HCT116 (cell line): ENCODE data around the gene CMIP. TPM values are rescaled to one million over a fixed set of nuclear protein-coding genes. Genes with fewer than 3 reads are reported as not detected.

Source experiments
- ATAC-seq: fragments of 200-7000 bp; cut with Tn5 transposase; 2 replicates; pipeline ENCODE4 v1.9.1; 2020; ENCODE audit warnings: mild to moderate bottlenecking, moderate library complexity
- BruUV-seq: library from RNA; stranded (reverse); fragments of 400-500 nt; replicated peaks from 2 replicates; lab custom pipeline; 2021; lab: Mats Ljungman, UMichigan
- CTCF ChIA-PET: fragments of 300-600 bp; sonication (Branson Sonifier 250); formaldehyde crosslinking; loops from one replicate; lab custom pipeline; 2021; ENCODE audit warnings: antibody characterized with exemption; lab: Charles Lee
- POLR2A ChIA-PET: fragments of 300-600, 350-600 bp; sonication (Branson Sonifier 250); formaldehyde crosslinking; loops from one replicate; lab custom pipeline; 2021; ENCODE audit warnings: antibody characterized with exemption; lab: Charles Lee
- RAD21 ChIA-PET, 2 experiments: fragments of 300-600 bp; sonication (Branson Sonifier 250); formaldehyde crosslinking; loops; one replicate each; lab custom pipeline; 2023; ENCODE audit warnings: low total read pairs in 2 of 2; ENCODE audit not compliant: uncharacterized antibody in 2 of 2, unreplicated experiment in 2 of 2, low non-redundant PET in 1 of 2; lab: Charles Lee
- DNase-seq: peaks from one replicate; pipeline ENCODE4 v3.0.0-alpha.2; 2010; ENCODE audit warnings: low read depth, low spot score
- H2AFZ ChIP-seq: fragments of 200-600 bp; shearing (Covaris generic), sonication (generic); 2 replicates; pipeline ENCODE4 v1.6.1; 2017; ENCODE audit warnings: low read depth, mixed run types, mixed read lengths, antibody characterized with exemption, low read length; ENCODE audit not compliant: poor library complexity, severe bottlenecking
- H3K27ac ChIP-seq: 2 replicates; pipeline ENCODE4 v1.5.1; 2012; ENCODE audit warnings: low read depth, low read length
- H3K27me3 ChIP-seq: fragments of 200-600 bp; sonication (generic); 2 replicates; pipeline ENCODE4 v1.6.1; 2016; ENCODE audit warnings: mixed run types, low read length, mixed read lengths; ENCODE audit not compliant: insufficient read depth
- H3K36me3 ChIP-seq, 2 experiments: fragments of 200-500 bp in 1 of 2; fragments of 200-600 bp in 1 of 2; sonication (Bioruptor generic) in 1 of 2; sonication (generic) in 1 of 2; 2 replicates each; pipeline versions ENCODE4 v1.5.1 to v1.6.1; 2014 to 2016; ENCODE audit warnings: low read length in 2 of 2, inconsistent platforms in 1 of 2, mixed read lengths in 1 of 2, mixed run types in 1 of 2; ENCODE audit not compliant: insufficient read depth in 2 of 2, control insufficient read depth in 1 of 2
- H3K4me1 ChIP-seq, 2 experiments: fragments of 200-600 bp in 1 of 2; sonication (generic) in 1 of 2; 2 replicates each; pipeline versions ENCODE4 v1.5.1 to v1.6.1; 2012 to 2017; ENCODE audit warnings: low read length in 2 of 2, inconsistent platforms in 1 of 2, mild to moderate bottlenecking in 1 of 2, mixed read lengths in 1 of 2, mixed run types in 1 of 2, moderate library complexity in 1 of 2; ENCODE audit not compliant: insufficient read depth in 2 of 2, control insufficient read depth in 1 of 2
- H3K4me2 ChIP-seq: fragments of 200-600 bp; sonication (generic); 2 replicates; pipeline ENCODE4 v1.6.1; 2017; ENCODE audit warnings: mixed run types, low read length, mixed read lengths
- H3K4me3 ChIP-seq, 2 experiments: fragments of 200-600 bp in 1 of 2; sonication (generic) in 1 of 2; replicated peaks in 1 of 2; 2 replicates each; pipeline ENCODE4 v1.5.1; 2011 to 2016; ENCODE audit warnings: low read length in 2 of 2, control low read depth in 1 of 2, low read depth in 1 of 2, mild to moderate bottlenecking in 1 of 2, mixed read lengths in 1 of 2, mixed run types in 1 of 2
- H3K79me2 ChIP-seq: fragments of 200-600 bp; sonication (generic); 2 replicates; pipeline ENCODE4 v1.6.1; 2017; ENCODE audit warnings: mild to moderate bottlenecking, mixed run types, low read length, moderate library complexity, mixed read lengths; ENCODE audit not compliant: insufficient read depth
- H3K9ac ChIP-seq: fragments of 200-600 bp; sonication (generic); 2 replicates; pipeline ENCODE4 v1.6.1; 2016; ENCODE audit warnings: low read length, mixed read lengths
- H3K9me2 ChIP-seq: fragments of 200-600 bp; sonication (generic), shearing (Covaris generic); 2 replicates; pipeline ENCODE4 v1.6.1; 2017; ENCODE audit warnings: mixed run types, mild to moderate bottlenecking, moderate library complexity; ENCODE audit not compliant: insufficient read depth
- H3K9me3 ChIP-seq, 2 experiments: fragments of 200-500 bp in 1 of 2; fragments of 200-600 bp in 1 of 2; sonication (Bioruptor generic) in 1 of 2; sonication (generic) in 1 of 2; 2 replicates each; pipeline ENCODE4 v1.6.1; 2014 to 2017; ENCODE audit warnings: low read length in 2 of 2, mixed read lengths in 2 of 2, inconsistent platforms in 1 of 2, low read depth in 1 of 2, mild to moderate bottlenecking in 1 of 2, mixed run types in 1 of 2, moderate library complexity in 1 of 2; ENCODE audit not compliant: control insufficient read depth in 1 of 2, insufficient read depth in 1 of 2
- H4K20me1 ChIP-seq: fragments of 200-600 bp; sonication (generic), shearing (Covaris generic); 2 replicates; pipeline ENCODE4 v1.6.1; 2017; ENCODE audit warnings: mixed run types, mild to moderate bottlenecking, moderate library complexity; ENCODE audit not compliant: insufficient read depth
- POLR2A ChIP-seq: IDR thresholded peaks from 2 replicates; pipeline ENCODE4 v1.7.0; 2011; ENCODE audit warnings: borderline replicate concordance; ENCODE audit not compliant: insufficient read depth, insufficient read length; ENCODE audit errors: extremely low read depth
- SRF ChIP-seq: IDR thresholded peaks from 2 replicates; pipeline ENCODE4 v1.6.1; 2012; ENCODE audit warnings: low read depth
- ZFX ChIP-seq: fragments of 450-650 bp; IDR thresholded peaks from 2 replicates; pipeline ENCODE4 v1.6.1; 2017
- intact Hi-C: fragments of 100-400 bp; cut with micrococcal nuclease; formaldehyde crosslinking; loops from 2 replicates; pipeline ENCODE4 v1.10.0; 2022
- total RNA-seq: library from RNA; stranded (reverse); gene quantifications from one replicate; pipeline ENCODE4 v1.2.1, GENCODE V29; 2021; ENCODE audit not compliant: unreplicated experiment
- TF ChIP-seq, protein P1 (sequence below), 3 experiments: fragments of 200-600 bp in 1 of 3; sonication (generic) in 1 of 3; IDR thresholded peaks in 2 of 3; conservative IDR thresholded peaks in 1 of 3; 2 replicates each; pipeline ENCODE4 v1.5.1; 2012 to 2017; ENCODE audit warnings: low read depth in 2 of 3, low read length in 2 of 3, antibody characterized with exemption in 1 of 3, borderline replicate concordance in 1 of 3, control low read depth in 1 of 3, mild to moderate bottlenecking in 1 of 3, mixed read lengths in 1 of 3, mixed run types in 1 of 3, moderate library complexity in 1 of 3; ENCODE audit not compliant: insufficient read depth in 1 of 3

The CMIP gene
- total RNA-seq, 1 experiment from 2014 or later: 64.6 TPM

DNA sequence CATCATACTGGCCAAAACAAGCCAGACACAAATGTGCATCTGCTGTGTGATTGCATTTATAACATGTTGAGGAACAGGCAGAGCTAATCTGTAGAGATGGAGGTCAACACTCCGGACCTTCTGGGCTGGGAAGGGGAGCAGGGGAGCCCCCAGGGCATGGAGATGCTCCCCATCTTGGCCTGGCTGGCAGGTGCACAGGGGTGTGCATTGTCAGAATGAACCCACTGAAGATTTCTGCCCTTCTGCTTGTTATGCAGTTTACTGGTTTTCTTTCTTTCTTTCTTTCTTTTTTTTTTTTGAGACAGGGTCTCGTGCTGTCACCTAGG, 146.9 kb downstream of the CMIP start:
- H3K4me3 ChIP-seq: no peak overlapping the region
- no peak overlapping the region for H3K9ac ChIP-seq
- H3K9me2 ChIP-seq: no peaks in the 10 kb centered on the region
- no peak overlapping the region for H3K4me2 ChIP-seq
- no peaks in the 10 kb centered on the region for H3K9me3 ChIP-seq
- ChIA-PET POLR2A (no interaction called here), RAD21 (no interaction called here), CTCF (no interaction called here)
- no peak for DNase-seq
- H3K27me3 ChIP-seq: no peaks in the 10 kb centered on the region
- no peak for TF ChIP-seq POLR2A
- H3K27ac ChIP-seq: no peak overlapping the region
- H3K36me3 ChIP-seq: no peaks in the 10 kb centered on the region
- H4K20me1 ChIP-seq: no peaks in the 10 kb centered on the region
- ATAC-seq: no peak
- peaks cover 19 to 28% of the 10 kb centered on the region in 2 experiments for H3K4me1 ChIP-seq
- no TSS peak for BruUV-seq
- intact Hi-C loops: no loop called here
- H3K79me2 ChIP-seq: peaks cover 73% of the 10 kb centered on the region
- no peak overlapping the region for H2AFZ ChIP-seq

DNA sequence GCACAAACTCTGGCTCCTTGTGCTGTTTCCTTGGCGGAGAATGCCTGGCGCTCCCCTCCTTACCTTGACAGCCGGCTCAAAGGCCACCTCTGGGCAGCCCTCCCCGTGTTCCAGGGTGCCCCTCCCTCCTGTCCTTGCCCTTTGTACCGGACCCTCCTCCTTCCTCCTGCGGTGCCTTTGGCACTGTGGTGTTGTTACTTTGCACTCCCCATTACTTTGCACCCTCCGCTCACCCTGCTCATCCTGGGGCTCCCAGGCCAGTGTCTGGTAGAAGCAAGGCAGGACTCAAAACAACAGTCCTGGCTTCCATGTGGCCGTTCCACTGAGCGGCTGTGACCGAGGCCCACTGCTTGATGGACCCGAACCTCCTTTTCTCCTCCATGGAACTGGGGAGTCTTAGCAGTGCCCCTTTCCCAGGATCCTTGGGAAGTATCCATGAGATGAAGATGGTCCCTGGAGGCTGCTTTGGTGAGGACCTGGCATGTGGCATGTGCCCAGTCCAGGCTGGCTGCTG, 147.8 kb downstream of the CMIP start:
- ChIA-PET RAD21 (no interaction called here), CTCF (no interaction called here), POLR2A (no interaction called here)
- Histone ChIP-seq H3K36me3 (no peaks in the 10 kb centered on the region), H3K4me3 (no peak overlapping the region), H3K9me2 (no peaks in the 10 kb centered on the region), H3K4me1 (peaks cover 10 to 28% of the 10 kb centered on the region in 2 experiments), H3K27me3 (no peaks in the 10 kb centered on the region), H3K27ac (no peak overlapping the region), H3K9ac (no peak overlapping the region), H2AFZ (no peak overlapping the region), H3K4me2 (no peak overlapping the region), H3K79me2 (peaks cover 73% of the 10 kb centered on the region), H4K20me1 (no peaks in the 10 kb centered on the region), H3K9me3 (no peaks in the 10 kb centered on the region)
- intact Hi-C loops: no loop called here
- DNase-seq: no peak
- BruUV-seq: no TSS peak
- ATAC-seq: no peak
- TF ChIP-seq, protein P1, sequence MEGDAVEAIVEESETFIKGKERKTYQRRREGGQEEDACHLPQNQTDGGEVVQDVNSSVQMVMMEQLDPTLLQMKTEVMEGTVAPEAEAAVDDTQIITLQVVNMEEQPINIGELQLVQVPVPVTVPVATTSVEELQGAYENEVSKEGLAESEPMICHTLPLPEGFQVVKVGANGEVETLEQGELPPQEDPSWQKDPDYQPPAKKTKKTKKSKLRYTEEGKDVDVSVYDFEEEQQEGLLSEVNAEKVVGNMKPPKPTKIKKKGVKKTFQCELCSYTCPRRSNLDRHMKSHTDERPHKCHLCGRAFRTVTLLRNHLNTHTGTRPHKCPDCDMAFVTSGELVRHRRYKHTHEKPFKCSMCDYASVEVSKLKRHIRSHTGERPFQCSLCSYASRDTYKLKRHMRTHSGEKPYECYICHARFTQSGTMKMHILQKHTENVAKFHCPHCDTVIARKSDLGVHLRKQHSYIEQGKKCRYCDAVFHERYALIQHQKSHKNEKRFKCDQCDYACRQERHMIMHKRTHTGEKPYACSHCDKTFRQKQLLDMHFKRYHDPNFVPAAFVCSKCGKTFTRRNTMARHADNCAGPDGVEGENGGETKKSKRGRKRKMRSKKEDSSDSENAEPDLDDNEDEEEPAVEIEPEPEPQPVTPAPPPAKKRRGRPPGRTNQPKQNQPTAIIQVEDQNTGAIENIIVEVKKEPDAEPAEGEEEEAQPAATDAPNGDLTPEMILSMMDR (IDR thresholded peaks at IDR 0.05 in 2 of 3, conservative IDR thresholded peaks at IDR 0.05 in 1 of 3; ENCODE audit: borderline replicate concordance in 1 of 3, insufficient read depth in 1 of 3, low read depth in 2 of 3, low read length in 2 of 3): no peak
- no peak for TF ChIP-seq SRF
- TF ChIP-seq ZFX: no peak
